HuH-7 (cell line): ENCODE data around the gene CFAP119.

Experiments
- DNase-seq: peaks from one replicate; pipeline ENCODE4 v3.0.0; 2011; ENCODE audit warnings: low spot score

The CFAP119 gene

DNA sequence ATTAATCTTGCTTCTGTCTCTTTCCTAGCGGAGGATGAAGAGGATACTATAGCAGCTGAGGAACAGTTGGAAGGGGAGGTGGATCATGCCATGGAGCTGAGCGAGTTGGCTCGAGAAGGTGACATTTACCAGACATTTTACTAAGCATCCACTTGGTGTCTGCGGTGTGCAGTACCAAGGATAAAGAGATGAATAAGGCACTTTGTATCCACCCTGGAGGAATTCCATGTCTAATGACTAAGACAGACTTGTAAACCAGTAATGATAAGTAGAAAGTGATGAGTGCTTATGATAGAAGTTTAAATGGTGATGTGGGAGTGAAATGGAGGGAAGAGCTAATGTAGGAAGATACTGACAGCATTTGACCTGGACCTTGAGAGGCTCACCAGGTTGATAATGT, 50.9 kb downstream of the CFAP119 start:
- DNase-seq = no peak
